BJ (cell line): ENCODE data around the gene PIAS3. TPM values are rescaled to one million over a fixed set of nuclear protein-coding genes. Genes with fewer than 3 reads are reported as not detected.

Experiments used
- CTCF ChIA-PET: fragments of 350-600 bp; formaldehyde crosslinking; extraction: SDS; loops from one replicate; lab custom pipeline; 2021; ENCODE audit warnings: antibody characterized with exemption, inconsistent platforms; lab: Yijun Ruan, JAX
- POLR2A ChIA-PET: fragments of 300-600 bp; sonication (Branson Sonifier 250); formaldehyde crosslinking; extraction: SDS; loops from one replicate; lab custom pipeline; 2021; ENCODE audit warnings: antibody characterized with exemption; lab: Charles Lee
- DNase-seq: peaks from one replicate; pipeline ENCODE4 v3.0.0-alpha.2; 2011; ENCODE audit warnings: low read depth
- H3K27me3 ChIP-seq: 2 replicates; pipeline ENCODE4 v1.6.0; 2011; ENCODE audit warnings: low read length; ENCODE audit not compliant: control insufficient read depth, insufficient read depth
- H3K36me3 ChIP-seq: 2 replicates; pipeline ENCODE4 v1.5.1; 2011; ENCODE audit warnings: low read length; ENCODE audit not compliant: control insufficient read depth, insufficient read depth
- H3K4me3 ChIP-seq: 2 replicates; pipeline ENCODE4 v1.5.1; 2011; ENCODE audit warnings: low read depth, mild to moderate bottlenecking, control low read depth, low read length
- CTCF ChIP-seq: IDR thresholded peaks from 2 replicates; pipeline ENCODE4 v1.5.1; 2011; ENCODE audit warnings: low read depth, mild to moderate bottlenecking, control low read depth, inconsistent platforms, low read length, moderate library complexity; ENCODE audit not compliant: insufficient read depth
- polyA plus RNA-seq: library from polyadenylated mRNA; depleted of rRNA; stranded (reverse); fragments of >200 nt; gene quantifications from 2 replicates; pipeline ENCODE4 v1.2.3, GENCODE V29; 2011

PIAS3 gene
- polyA plus RNA-seq, 1 experiment = 38.0 TPM

DNA sequence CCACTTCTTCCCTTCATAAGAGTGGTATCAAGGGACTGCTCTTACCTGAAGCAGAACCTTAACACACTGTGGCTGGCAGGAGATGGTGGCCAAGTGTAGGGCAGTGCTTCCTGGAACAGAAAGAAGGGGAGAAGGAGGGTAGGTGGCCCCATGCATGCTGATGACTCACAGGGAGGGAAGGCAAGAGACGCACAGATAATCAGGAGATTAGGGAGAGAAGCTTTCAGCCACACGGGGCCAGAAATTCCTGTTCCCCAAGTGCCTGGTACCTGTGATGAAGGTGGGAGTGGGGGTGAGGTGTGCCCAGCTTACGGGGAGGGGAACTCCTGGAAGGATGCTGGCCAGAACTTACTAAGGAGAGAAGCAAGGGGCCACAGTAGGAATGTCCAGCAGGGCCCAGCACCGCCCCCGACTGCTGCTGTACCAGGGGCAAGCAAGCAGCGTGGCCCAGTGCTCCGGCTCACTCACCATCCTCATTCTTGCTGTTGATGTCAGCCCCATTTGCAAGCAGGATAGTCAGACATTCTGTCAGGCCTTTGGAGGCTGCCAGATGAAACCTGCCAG, 19.1 kb upstream of the PIAS3 start:
- ChIA-PET CTCF (interaction anchor here (4.1 kb wide), 1 partner anchor 14 kb away, joined by 29 read pairs; no protein-coding TSS in a partner anchor), POLR2A (no interaction called here)
- no peak for DNase-seq
- Histone ChIP-seq H3K4me3 (no peak overlapping the region), H3K36me3 (no peaks in the 10 kb centered on the region), H3K27me3 (no peaks in the 10 kb centered on the region)
- no peak for TF ChIP-seq CTCF

DNA sequence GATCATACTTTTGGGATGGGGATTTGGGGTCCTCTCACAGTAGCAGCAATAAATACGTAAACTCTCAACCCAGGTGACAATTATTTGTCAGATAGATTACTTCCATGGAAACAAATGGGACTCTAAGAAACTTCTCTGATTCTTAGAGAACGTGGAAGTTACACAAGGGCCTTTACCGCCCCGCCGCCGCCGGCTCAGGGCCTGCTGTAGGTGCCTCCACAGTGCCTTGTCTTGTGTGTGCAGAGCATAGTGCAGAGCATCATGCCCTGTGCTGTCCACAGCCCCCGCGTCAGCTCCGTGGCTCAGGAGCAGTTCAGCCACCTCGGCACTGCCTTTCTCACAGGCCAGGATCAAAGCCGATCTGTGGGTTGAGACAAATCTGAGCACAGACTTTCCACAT, 15.8 kb upstream of the PIAS3 start:
- no peaks in the 10 kb centered on the region for H3K36me3 ChIP-seq
- POLR2A ChIA-PET = no interaction called here
- H3K4me3 ChIP-seq = no peak overlapping the region
- no peaks in the 10 kb centered on the region for H3K27me3 ChIP-seq
- no peak for TF ChIP-seq CTCF
- DNase-seq = no peak
- CTCF ChIA-PET = interaction anchor here (1.4 to 1.6 kb wide), 2 partner anchors 28 to 29 kb away, joined by 3 read pairs; partner anchors contain the start of gene NUDT17

- no peak for DNase-seq
- POLR2A ChIA-PET = interaction anchor here (0.6 to 2.2 kb wide), 3 partner anchors 13 to 55 kb away, joined by 3 to 8 read pairs (median 3); partner anchors contain the start of genes PIAS3 and RBM8A
These were observed 13.4 kb upstream of the PIAS3 start for GRCh38 chr1:145871994-145872924.

DNA sequence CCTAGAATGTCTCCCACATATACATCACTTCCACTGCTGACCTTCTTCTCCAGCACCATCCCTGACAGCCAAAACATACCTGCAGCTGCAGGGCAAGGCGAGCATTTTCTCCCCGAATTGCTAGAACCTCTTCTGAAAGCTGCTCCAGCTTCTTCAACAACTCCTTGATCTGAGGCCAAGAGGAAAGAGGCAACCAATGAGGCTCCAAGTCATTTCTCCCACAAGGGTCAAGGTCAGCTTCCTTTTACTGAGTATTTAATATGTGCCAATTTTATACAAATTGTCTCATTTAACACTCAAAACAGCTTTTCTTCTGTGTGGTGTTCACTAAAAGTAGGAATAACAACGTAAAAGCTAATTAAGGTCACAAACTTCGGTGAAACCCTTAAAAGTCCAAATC, 9.4 kb upstream of the PIAS3 start:
- POLR2A ChIA-PET = no interaction called here

More at GRCh38 chr1:145871994-145872924, 13.4 kb upstream of the PIAS3 start:
- Histone ChIP-seq H3K27me3 (no peaks in the 10 kb centered on the region), H3K36me3 (no peaks in the 10 kb centered on the region), H3K4me3 (peak overlapping the region; percentile 35)
- CTCF ChIA-PET = interaction anchor here (0.6 to 2.6 kb wide), 9 partner anchors 9 to 55 kb away, joined by 3 to 26 read pairs (median 4); partner anchors contain the start of genes ITGA10, NUDT17, PIAS3 and RBM8A
- no peak for TF ChIP-seq CTCF

More for the DNA sequence above, 9.4 kb upstream of the PIAS3 start:
- CTCF ChIA-PET = interaction anchor here (1.3 to 1.6 kb wide), 2 partner anchors 9 to 23 kb away, joined by 3 to 4 read pairs; partner anchors contain the start of gene PIAS3
- Histone ChIP-seq H3K36me3 (no peaks in the 10 kb centered on the region), H3K27me3 (no peaks in the 10 kb centered on the region), H3K4me3 (no peak overlapping the region)
- no peak for DNase-seq
- no peak for TF ChIP-seq CTCF
